Fibroblast of lung (primary cell): ENCODE data around the gene TRMT61A. TPM values are rescaled to one million over a fixed set of nuclear protein-coding genes. Genes with fewer than 3 reads are reported as not detected.

Source experiments
- DNase-seq, 2 donors: peaks; one replicate each; pipeline versions ENCODE4 v3.0.0 to v3.0.0-alpha.2; 2010; ENCODE audit warnings: low read depth in 2 of 2
- H2AFZ ChIP-seq: 2 replicates; pipeline ENCODE4 v1.5.1; 2012; ENCODE audit warnings: low read length, control low read depth, inconsistent platforms
- H3K27ac ChIP-seq: 2 replicates; pipeline ENCODE4 v1.5.1; 2011; ENCODE audit warnings: low read length, control low read depth; ENCODE audit not compliant: insufficient read depth
- H3K27me3 ChIP-seq: 2 replicates; pipeline ENCODE4 v1.5.1; 2011; ENCODE audit warnings: mild to moderate bottlenecking, low read length; ENCODE audit not compliant: control insufficient read depth, insufficient read depth
- H3K36me3 ChIP-seq: 2 replicates; pipeline ENCODE4 v1.5.1; 2011; ENCODE audit warnings: low read length; ENCODE audit not compliant: control insufficient read depth, insufficient read depth
- H3K4me1 ChIP-seq: 2 replicates; pipeline ENCODE4 v1.5.1; 2011; ENCODE audit warnings: low read length; ENCODE audit not compliant: control insufficient read depth, insufficient read depth; ENCODE audit errors: extremely low read depth
- H3K4me2 ChIP-seq: 2 replicates; pipeline ENCODE4 v1.5.1; 2011; ENCODE audit warnings: low read length, control low read depth; ENCODE audit not compliant: insufficient read depth; ENCODE audit errors: extremely low read depth
- H3K4me3 ChIP-seq, 4 experiments: fragments of 200-600 bp in 1 of 4; sonication (generic) in 1 of 4; replicated peaks in 1 of 4; 2 replicates each; pipeline ENCODE4 v1.5.1; 2011 to 2016; ENCODE audit warnings: low read length in 4 of 4, low read depth in 3 of 4, mild to moderate bottlenecking in 3 of 4, control low read depth in 2 of 4, inconsistent platforms in 1 of 4, mixed read lengths in 1 of 4; ENCODE audit not compliant: insufficient read depth in 1 of 4; ENCODE audit errors: control extremely low read depth in 1 of 4
- H3K79me2 ChIP-seq: 2 replicates; pipeline ENCODE4 v1.5.1; 2012; ENCODE audit warnings: mild to moderate bottlenecking, low read length, inconsistent platforms; ENCODE audit not compliant: control insufficient read depth, insufficient read depth
- H3K9ac ChIP-seq: 2 replicates; pipeline ENCODE4 v1.5.1; 2011; ENCODE audit warnings: mild to moderate bottlenecking, low read length, control low read depth; ENCODE audit not compliant: insufficient read depth
- H3K9me3 ChIP-seq: 2 replicates; pipeline ENCODE4 v1.5.1; 2012; ENCODE audit warnings: low read depth, low read length; ENCODE audit not compliant: control insufficient read depth, insufficient read depth
- H4K20me1 ChIP-seq: 2 replicates; pipeline ENCODE4 v1.5.1; 2011; ENCODE audit warnings: low read length; ENCODE audit not compliant: control insufficient read depth, insufficient read depth; ENCODE audit errors: extremely low read depth
- EZH2 ChIP-seq: IDR thresholded peaks from 2 replicates; pipeline ENCODE4 v1.5.1; 2012; ENCODE audit warnings: low read length, control low read depth, mild to moderate bottlenecking; ENCODE audit errors: missing control alignments
- polyA plus RNA-seq, 2 donors: library from polyadenylated mRNA; depleted of rRNA in 1 of 2; stranded (reverse) in 1 of 2; unstranded in 1 of 2; fragments of >200 nt; gene quantifications; 2 replicates each; pipeline ENCODE4 v1.2.1, GENCODE V29; 2011 to 2012; ENCODE audit warnings: missing spikeins in 1 of 2
- total RNA-seq: library from RNA; depleted of rRNA; stranded (reverse); fragments of >200 nt; gene quantifications from 2 replicates; pipeline ENCODE4 v1.2.1, GENCODE V29; 2014
- TF ChIP-seq, protein P1 (sequence below), 2 donors: IDR thresholded peaks in 1 of 2; conservative IDR thresholded peaks in 1 of 2; 1 replicate in 1 of 2; 2 replicates in 1 of 2; pipeline ENCODE4 v1.5.1; 2011 to 2012; ENCODE audit warnings: low read length in 2 of 2, control low read depth in 1 of 2, inconsistent platforms in 1 of 2, low read depth in 1 of 2, mild to moderate bottlenecking in 1 of 2

TRMT61A gene
- total and polyA plus RNA-seq, 2 donors (not counting 1 experiment from before 2014, with no cell fraction given), result 4.2 to 10.6 TPM

DNA sequence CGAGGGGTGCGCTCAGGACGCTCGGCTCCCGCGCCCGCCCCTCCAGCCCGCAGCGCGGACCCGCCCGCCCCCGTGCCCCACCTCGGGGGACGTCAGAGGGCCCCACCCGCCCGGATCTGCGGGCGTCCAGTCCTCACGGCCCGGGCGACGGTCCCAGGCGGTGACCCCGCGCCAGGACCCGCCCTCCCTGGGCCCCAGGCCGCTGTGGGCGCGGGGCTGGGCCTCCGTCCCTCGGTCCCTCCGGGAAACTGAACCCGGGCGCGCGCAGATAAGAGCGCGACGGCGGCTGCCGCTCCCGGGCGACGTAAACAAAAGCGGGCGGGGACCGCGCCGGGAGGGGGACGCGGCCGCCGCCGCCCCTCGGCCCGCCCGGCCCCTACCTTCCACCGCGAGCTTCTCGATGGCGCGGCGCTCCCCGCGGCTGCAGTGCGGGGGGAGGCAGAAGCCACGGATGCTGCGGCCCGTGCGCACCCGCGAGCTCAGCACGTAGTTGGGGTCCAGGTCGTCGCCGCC, 7.5 kb upstream of the TRMT61A start:
- no peak for DNase-seq
- Histone ChIP-seq H3K27ac (no peak overlapping the region), H3K27me3 (no peaks in the 10 kb centered on the region), H3K9ac (peak overlapping the region; percentile 9), H3K9me3 (no peaks in the 10 kb centered on the region), H3K36me3 (no peaks in the 10 kb centered on the region), H3K79me2 (no peaks in the 10 kb centered on the region), H3K4me2 (peak overlapping the region; percentile 25), H3K4me3 (peak overlapping the region in 3 of 4 experiments; percentile 40 to 69 (median 62)), H2AFZ (no peak overlapping the region), H3K4me1 (peaks cover 16% of the 10 kb centered on the region), H4K20me1 (no peaks in the 10 kb centered on the region)
- no peak for TF ChIP-seq EZH2
- TF ChIP-seq, protein P1, sequence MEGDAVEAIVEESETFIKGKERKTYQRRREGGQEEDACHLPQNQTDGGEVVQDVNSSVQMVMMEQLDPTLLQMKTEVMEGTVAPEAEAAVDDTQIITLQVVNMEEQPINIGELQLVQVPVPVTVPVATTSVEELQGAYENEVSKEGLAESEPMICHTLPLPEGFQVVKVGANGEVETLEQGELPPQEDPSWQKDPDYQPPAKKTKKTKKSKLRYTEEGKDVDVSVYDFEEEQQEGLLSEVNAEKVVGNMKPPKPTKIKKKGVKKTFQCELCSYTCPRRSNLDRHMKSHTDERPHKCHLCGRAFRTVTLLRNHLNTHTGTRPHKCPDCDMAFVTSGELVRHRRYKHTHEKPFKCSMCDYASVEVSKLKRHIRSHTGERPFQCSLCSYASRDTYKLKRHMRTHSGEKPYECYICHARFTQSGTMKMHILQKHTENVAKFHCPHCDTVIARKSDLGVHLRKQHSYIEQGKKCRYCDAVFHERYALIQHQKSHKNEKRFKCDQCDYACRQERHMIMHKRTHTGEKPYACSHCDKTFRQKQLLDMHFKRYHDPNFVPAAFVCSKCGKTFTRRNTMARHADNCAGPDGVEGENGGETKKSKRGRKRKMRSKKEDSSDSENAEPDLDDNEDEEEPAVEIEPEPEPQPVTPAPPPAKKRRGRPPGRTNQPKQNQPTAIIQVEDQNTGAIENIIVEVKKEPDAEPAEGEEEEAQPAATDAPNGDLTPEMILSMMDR (conservative IDR thresholded peaks at IDR 0.05 in 1 of 2, IDR thresholded peaks at IDR 0.05 in 1 of 2; ENCODE audit: low read depth in 1 of 2, low read length in 2 of 2), result no peak

DNA sequence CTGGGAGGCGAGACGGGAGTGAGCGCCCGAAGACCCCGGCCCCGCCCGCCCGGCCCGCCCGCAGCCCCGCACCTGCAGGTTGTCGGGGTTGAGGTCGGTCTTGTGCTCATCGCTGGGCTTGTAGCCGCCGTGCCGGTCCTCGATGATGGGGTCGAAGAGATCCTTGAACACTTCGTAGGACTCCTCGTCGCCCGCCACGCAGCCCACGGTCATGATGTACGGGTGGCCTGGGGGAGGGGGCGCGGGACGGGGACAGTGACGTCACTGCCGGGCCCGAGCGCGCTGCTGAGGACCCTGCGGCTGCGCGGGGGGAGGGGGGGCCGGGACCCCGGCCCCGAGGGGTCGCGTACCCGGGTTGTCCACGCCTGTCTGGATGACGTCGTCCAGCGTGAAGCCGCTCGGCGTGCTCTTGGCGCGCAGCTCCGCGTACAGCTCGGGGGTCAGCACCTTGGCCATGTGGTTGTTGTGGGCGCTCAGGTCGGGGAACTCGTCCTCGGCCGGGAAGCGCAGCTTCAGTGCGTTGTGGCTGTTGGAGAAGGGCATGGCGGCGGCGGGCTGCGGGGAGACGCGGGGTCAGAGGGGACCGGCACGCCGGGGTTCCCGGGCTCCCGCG, 6.9 kb upstream of the TRMT61A start:
- Histone ChIP-seq H3K27me3 (no peaks in the 10 kb centered on the region), H3K9me3 (no peaks in the 10 kb centered on the region), H3K9ac (peak overlapping the region; percentile 46), H4K20me1 (no peaks in the 10 kb centered on the region), H2AFZ (no peak overlapping the region), H3K36me3 (no peaks in the 10 kb centered on the region), H3K4me1 (peaks cover 16% of the 10 kb centered on the region), H3K27ac (no peak overlapping the region), H3K4me2 (peak overlapping the region; percentile 75), H3K79me2 (no peaks in the 10 kb centered on the region), H3K4me3 (peak overlapping the region; percentile 41 to 69 (median 57))
- peak in 1 of 2 donors; percentile 26 for DNase-seq
- peak; percentile 73 for TF ChIP-seq EZH2
- TF ChIP-seq, protein P1 (conservative IDR thresholded peaks at IDR 0.05 in 1 of 2, IDR thresholded peaks at IDR 0.05 in 1 of 2; ENCODE audit: low read depth in 1 of 2, low read length in 2 of 2), result no peak

DNA sequence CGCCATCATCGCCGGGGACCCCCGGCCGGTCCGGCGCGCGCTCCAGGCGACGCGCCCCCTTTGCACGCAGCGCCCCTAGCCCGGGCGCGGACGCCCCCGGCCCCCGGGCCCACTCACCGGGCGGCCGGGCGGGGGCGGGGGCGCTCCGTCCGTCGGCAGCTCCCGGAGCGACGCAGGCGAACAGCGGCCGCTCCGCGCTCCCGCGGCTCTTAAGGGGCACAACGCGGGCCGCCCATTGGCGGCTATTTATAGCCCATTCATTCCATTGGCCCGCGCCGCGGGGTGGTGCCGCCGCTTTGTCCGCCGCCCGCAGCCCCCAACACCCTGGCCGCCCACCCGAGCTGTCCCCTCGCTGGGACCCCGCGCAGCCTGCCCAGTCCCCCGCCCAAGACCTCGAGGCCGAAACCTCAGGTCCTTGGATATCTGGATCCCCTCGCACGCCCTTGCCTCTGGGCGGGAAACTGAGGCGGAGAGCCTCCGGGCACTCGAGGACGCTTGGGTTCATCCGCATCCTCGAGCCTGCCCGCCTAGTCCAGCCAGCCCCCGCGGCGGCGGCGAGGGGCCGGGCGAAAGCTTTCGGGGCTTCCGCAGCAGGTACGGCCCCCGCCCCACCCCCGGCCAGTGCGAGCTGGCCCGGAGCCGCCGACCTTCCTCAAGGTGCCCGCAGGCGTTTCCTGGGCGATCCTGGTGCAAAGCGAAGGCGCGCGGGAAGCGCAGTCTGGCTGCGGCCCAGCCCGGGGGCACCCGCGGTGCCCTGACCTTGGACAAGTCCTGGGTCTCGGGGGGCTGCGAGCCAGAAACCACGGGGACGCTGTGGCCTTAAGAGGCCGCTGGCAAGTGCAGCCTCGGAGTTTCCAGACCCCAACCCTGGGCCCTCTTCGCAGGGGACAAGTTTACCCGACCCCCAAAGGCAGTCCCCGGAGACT, 6.1 kb upstream of the TRMT61A start, which contains the start of gene CKB:
Gene CKB, minus strand, starts transcription at position 182 of the 926 bp plus-strand sequence. CDS start 337 bp downstream, outside the sequence.
- no peak within 1 kb of the TSS for H2AFZ ChIP-seq
- H3K27me3 ChIP-seq, result no peaks in the 10 kb centered on the region
- H3K4me2 ChIP-seq, result peak within 1 kb of the TSS; percentile 78
- H3K4me1 ChIP-seq, result peaks cover 20% of the 10 kb centered on the region
- TF ChIP-seq EZH2, result no peak
- TF ChIP-seq, protein P1 (conservative IDR thresholded peaks at IDR 0.05 in 1 of 2, IDR thresholded peaks at IDR 0.05 in 1 of 2; ENCODE audit: low read depth in 1 of 2, low read length in 2 of 2), result no peak
- H3K9me3 ChIP-seq, result no peaks in the 10 kb centered on the region
- no peaks in the 10 kb centered on the region for H3K79me2 ChIP-seq
- peak within 1 kb of the TSS; percentile 46 for H3K9ac ChIP-seq
- H4K20me1 ChIP-seq, result no peaks in the 10 kb centered on the region
- no peak within 1 kb of the TSS for H3K27ac ChIP-seq
- H3K36me3 ChIP-seq, result no peaks in the 10 kb centered on the region
- peak; percentile 47 to 57 for DNase-seq
- peak within 1 kb of the TSS; percentile 41 to 69 (median 57) for H3K4me3 ChIP-seq
